DND-41 (cell line): ENCODE results near the gene AMFR.

Source experiments
- ATAC-seq: fragments of 200-7000 bp; cut with Tn5 transposase; 3 replicates; pipeline ENCODE4 v1.9.1; 2021; ENCODE audit warnings: low read depth; ENCODE audit not compliant: insufficient read depth
- DNase-seq: peaks from one replicate; pipeline ENCODE4 v3.0.0-alpha.2; 2020
- H2AFZ ChIP-seq: 2 replicates; pipeline ENCODE4 v1.6.0; 2012; ENCODE audit warnings: low read depth, low read length
- H3K27ac ChIP-seq: 2 replicates; pipeline ENCODE4 v1.5.1; 2012; ENCODE audit warnings: low read length, inconsistent platforms
- H3K27me3 ChIP-seq: fragments of 200-600 bp; sonication (generic); 2 replicates; pipeline ENCODE4 v1.6.0; 2012; ENCODE audit warnings: low read length, mild to moderate bottlenecking, inconsistent platforms; ENCODE audit not compliant: insufficient read depth, poor library complexity
- H3K36me3 ChIP-seq: 2 replicates; pipeline ENCODE4 v1.5.1; 2012; ENCODE audit warnings: low read length, inconsistent platforms; ENCODE audit not compliant: insufficient read depth
- H3K4me1 ChIP-seq: 2 replicates; pipeline ENCODE4 v1.5.1; 2012; ENCODE audit warnings: mild to moderate bottlenecking, low read length; ENCODE audit not compliant: insufficient read depth
- H3K4me2 ChIP-seq: 2 replicates; pipeline ENCODE4 v1.6.0; 2012; ENCODE audit warnings: mild to moderate bottlenecking, moderate library complexity, low read length, inconsistent platforms; ENCODE audit not compliant: insufficient read depth
- H3K4me3 ChIP-seq, 2 experiments: fragments of 200-600 bp in 1 of 2; shearing (Covaris generic) in 1 of 2; 2 replicates each; pipeline ENCODE4 v1.5.1; 2012 to 2016; ENCODE audit warnings: inconsistent platforms in 2 of 2, low read length in 2 of 2, mild to moderate bottlenecking in 2 of 2, low read depth in 1 of 2, moderate library complexity in 1 of 2
- H3K79me2 ChIP-seq: 2 replicates; pipeline ENCODE4 v1.6.0; 2012; ENCODE audit warnings: low read length, inconsistent platforms; ENCODE audit not compliant: insufficient read depth
- H3K9ac ChIP-seq: 2 replicates; pipeline ENCODE4 v1.6.0; 2012; ENCODE audit warnings: low read depth, mild to moderate bottlenecking, inconsistent platforms, low read length, moderate library complexity
- H3K9me3 ChIP-seq: 2 replicates; pipeline ENCODE4 v1.5.1; 2012; ENCODE audit warnings: low read length, moderate library complexity, mild to moderate bottlenecking, inconsistent platforms; ENCODE audit not compliant: insufficient read depth, severe bottlenecking
- H4K20me1 ChIP-seq: 2 replicates; pipeline ENCODE4 v1.6.0; 2012; ENCODE audit warnings: low read length; ENCODE audit not compliant: insufficient read depth
- CTCF ChIP-seq: IDR thresholded peaks from 2 replicates; pipeline ENCODE4 v1.5.1; 2012; ENCODE audit warnings: borderline replicate concordance, low read length, moderate library complexity, mild to moderate bottlenecking; ENCODE audit not compliant: poor library complexity, severe bottlenecking; ENCODE audit errors: extremely low read depth
- EZH2 ChIP-seq: IDR thresholded peaks from 3 replicates; pipeline ENCODE4 v1.6.1; 2012; ENCODE audit warnings: borderline replicate concordance, low read depth, mild to moderate bottlenecking, moderate library complexity, low read length, inconsistent platforms; ENCODE audit not compliant: severe bottlenecking

AMFR gene

GRCh38 chr16:56436258-56436657 lies 10.9 kb upstream of the AMFR start:
- H3K9ac ChIP-seq, result no peak overlapping the region
- no peak overlapping the region for H3K4me2 ChIP-seq
- TF ChIP-seq EZH2, result no peak
- no peak overlapping the region for H3K27ac ChIP-seq
- no peak for ATAC-seq
- peaks cover 84% of the 10 kb centered on the region for H3K36me3 ChIP-seq
- H3K4me1 ChIP-seq, result no peaks in the 10 kb centered on the region
- no peaks in the 10 kb centered on the region for H3K9me3 ChIP-seq
- no peaks in the 10 kb centered on the region for H3K27me3 ChIP-seq
- peaks cover 12% of the 10 kb centered on the region; the same call in 1 of the 2 replicates for H4K20me1 ChIP-seq
- H3K79me2 ChIP-seq, result peaks cover 26% of the 10 kb centered on the region; the same call in 1 of the 2 replicates
- no peak overlapping the region for H2AFZ ChIP-seq
- no peak overlapping the region for H3K4me3 ChIP-seq
- no peak for DNase-seq

GRCh38 chr16:56428091-56428490 lies 2.7 kb upstream of the AMFR start:
- peaks cover 32% of the 10 kb centered on the region for H3K36me3 ChIP-seq
- H4K20me1 ChIP-seq, result peaks cover 21% of the 10 kb centered on the region
- H3K27ac ChIP-seq, result no peak overlapping the region
- no peak overlapping the region for H2AFZ ChIP-seq
- H3K9me3 ChIP-seq, result no peaks in the 10 kb centered on the region
- no peaks in the 10 kb centered on the region for H3K27me3 ChIP-seq
- no peak overlapping the region for H3K4me2 ChIP-seq
- H3K4me1 ChIP-seq, result peaks cover 22% of the 10 kb centered on the region
- TF ChIP-seq CTCF (no peak), EZH2 (no peak)
- DNase-seq (no peak), ATAC-seq (no peak)
- H3K4me3 ChIP-seq, result no peak overlapping the region
- H3K9ac ChIP-seq, result no peak overlapping the region
- peaks cover 21% of the 10 kb centered on the region for H3K79me2 ChIP-seq

- Histone ChIP-seq H3K27ac (no peak overlapping the region), H3K79me2 (peaks cover 36% of the 10 kb centered on the region), H3K9ac (no peak overlapping the region; the same call in 1 of the 2 replicates), H2AFZ (no peak overlapping the region), H3K4me3 (no peak overlapping the region), H3K9me3 (no peaks in the 10 kb centered on the region), H3K4me1 (peaks cover 37% of the 10 kb centered on the region), H3K27me3 (no peaks in the 10 kb centered on the region), H3K36me3 (peaks cover 17% of the 10 kb centered on the region), H3K4me2 (no peak overlapping the region), H4K20me1 (peaks cover 36% of the 10 kb centered on the region)
- ATAC-seq, result no peak
- no peak for TF ChIP-seq EZH2
- TF ChIP-seq CTCF, result no peak
- DNase-seq, result no peak
Observed at GRCh38 chr16:56426585-56426984, 1.2 kb upstream of the AMFR start.

GRCh38 chr16:56424791-56425438 lies 430 bp downstream of the AMFR start:
- Histone ChIP-seq H3K4me3 (peak overlapping the region; percentile 72 to 90), H3K27ac (peak overlapping the region; percentile 76), H3K4me2 (peak overlapping the region; percentile 77), H3K9me3 (no peaks in the 10 kb centered on the region), H2AFZ (peak overlapping the region; percentile 82), H3K79me2 (peaks cover 53% of the 10 kb centered on the region), H3K36me3 (peaks cover 5% of the 10 kb centered on the region), H3K9ac (peak overlapping the region; percentile 94), H3K4me1 (peaks cover 40% of the 10 kb centered on the region), H4K20me1 (peaks cover 41% of the 10 kb centered on the region), H3K27me3 (no peaks in the 10 kb centered on the region)
- ATAC-seq (peak; percentile 65), DNase-seq (peak; percentile 73)
- TF ChIP-seq CTCF (no peak), EZH2 (no peak)
